HEK293 (cell line): Measurements from ENCODE around the gene ABHD17C.
A peak's percentile ranks its signal among the peaks of the same experiment; 100 is the strongest.

Experiments
- CTCF ChIA-PET: fragments of 350-600 bp; formaldehyde crosslinking; extraction: SDS; loops from one replicate; lab custom pipeline; 2021; ENCODE audit warnings: antibody characterized with exemption; lab: Yijun Ruan, JAX
- POLR2A ChIA-PET: fragments of 300-600 bp; formaldehyde crosslinking; extraction: SDS; loops from one replicate; lab custom pipeline; 2020; ENCODE audit warnings: antibody characterized with exemption, inconsistent platforms; lab: Yijun Ruan, JAX
- H3K27ac ChIP-seq: fragments of 200-500 bp; sonication (Bioruptor generic); 2 replicates; pipeline ENCODE4 v1.5.1; 2014; ENCODE audit warnings: low read depth, low read length, control low read depth, inconsistent platforms; ENCODE audit errors: extremely low read depth
- H3K36me3 ChIP-seq, 2 experiments: fragments of 200-500 bp in 1 of 2; sonication (Bioruptor generic) in 1 of 2; 1 replicate in 1 of 2; 2 replicates in 1 of 2; pipeline ENCODE4 v1.5.1; 2014 to 2017; ENCODE audit warnings: inconsistent platforms in 2 of 2, low read length in 2 of 2; ENCODE audit not compliant: control insufficient read depth in 2 of 2, insufficient read depth in 1 of 2
- H3K4me1 ChIP-seq: fragments of 200-500 bp; sonication (Bioruptor generic); 2 replicates; pipeline ENCODE4 v1.5.1; 2014; ENCODE audit warnings: mild to moderate bottlenecking, low read length, inconsistent platforms; ENCODE audit not compliant: control insufficient read depth, insufficient read depth
- H3K4me3 ChIP-seq: 2 replicates; pipeline ENCODE4 v1.5.1; 2011; ENCODE audit warnings: low read depth, mild to moderate bottlenecking, control low read depth, low read length, moderate library complexity
- H3K9me3 ChIP-seq: fragments of 200-500 bp; sonication (Bioruptor generic); 2 replicates; pipeline ENCODE4 v1.5.1; 2014; ENCODE audit warnings: low read depth, low read length, inconsistent platforms; ENCODE audit not compliant: control insufficient read depth, insufficient read depth
- ATF2 ChIP-seq: fragments of 450-650 bp; formaldehyde crosslinking; IDR thresholded peaks from 2 replicates; pipeline ENCODE4 v1.5.1; 2016; ENCODE audit warnings: missing biosample characterization, missing genetic modification characterization, low read depth
- KLF16 ChIP-seq: fragments of 450-650 bp; formaldehyde crosslinking; IDR thresholded peaks from 2 replicates; pipeline ENCODE4 v1.5.1; 2017; ENCODE audit warnings: missing biosample characterization, missing genetic modification characterization
- KLF9 ChIP-seq: fragments of 450-650 bp; formaldehyde crosslinking; IDR thresholded peaks from 2 replicates; pipeline ENCODE4 v1.5.1; 2016; ENCODE audit warnings: missing biosample characterization, missing genetic modification characterization, low read depth
- MZF1 ChIP-seq: fragments of 450-650 bp; formaldehyde crosslinking; IDR thresholded peaks from 2 replicates; pipeline ENCODE4 v1.5.1; 2017; ENCODE audit warnings: missing biosample characterization, missing genetic modification characterization, borderline replicate concordance
- PATZ1 ChIP-seq: fragments of 450-650 bp; formaldehyde crosslinking; IDR thresholded peaks from 2 replicates; pipeline ENCODE4 v1.5.1; 2016; ENCODE audit warnings: missing biosample characterization, missing genetic modification characterization
- ZBTB17 ChIP-seq: fragments of 450-650 bp; formaldehyde crosslinking; IDR thresholded peaks from 2 replicates; pipeline ENCODE4 v1.5.1; 2016; ENCODE audit warnings: missing biosample characterization, missing genetic modification characterization
- ZNF132 ChIP-seq: fragments of 450-650 bp; formaldehyde crosslinking; IDR thresholded peaks from 2 replicates; pipeline ENCODE4 v1.5.1; 2017; ENCODE audit warnings: missing biosample characterization, missing genetic modification characterization, borderline replicate concordance
- ZNF16 ChIP-seq: fragments of 450-650 bp; formaldehyde crosslinking; IDR thresholded peaks from 2 replicates; pipeline ENCODE4 v1.5.1; 2016; ENCODE audit warnings: low read depth, missing biosample characterization, missing genetic modification characterization
- ZNF18 ChIP-seq: fragments of 450-650 bp; formaldehyde crosslinking; IDR thresholded peaks from 2 replicates; pipeline ENCODE4 v1.5.1; 2016; ENCODE audit warnings: missing biosample characterization, missing genetic modification characterization
- ZNF24 ChIP-seq: fragments of 450-650 bp; formaldehyde crosslinking; IDR thresholded peaks from 2 replicates; pipeline ENCODE4 v1.5.1; 2016; ENCODE audit warnings: missing biosample characterization, missing genetic modification characterization
- ZNF350 ChIP-seq: fragments of 450-650 bp; formaldehyde crosslinking; IDR thresholded peaks from 2 replicates; pipeline ENCODE4 v1.5.0; 2017; ENCODE audit warnings: missing biosample characterization, mild to moderate bottlenecking, missing genetic modification characterization
- ZNF530 ChIP-seq: fragments of 450-650 bp; formaldehyde crosslinking; IDR thresholded peaks from 2 replicates; pipeline ENCODE4 v1.5.1; 2016; ENCODE audit warnings: low read depth, missing biosample characterization, missing genetic modification characterization
- ZNF571 ChIP-seq: fragments of 450-650 bp; formaldehyde crosslinking; IDR thresholded peaks from 2 replicates; pipeline ENCODE4 v1.5.0; 2017; ENCODE audit warnings: missing biosample characterization, missing genetic modification characterization
- ZNF621 ChIP-seq: fragments of 450-650 bp; formaldehyde crosslinking; IDR thresholded peaks from 2 replicates; pipeline ENCODE4 v1.5.1; 2017; ENCODE audit warnings: missing biosample characterization, missing genetic modification characterization
- ZNF768 ChIP-seq: fragments of 450-650 bp; formaldehyde crosslinking; IDR thresholded peaks from 2 replicates; pipeline ENCODE4 v1.5.1; 2018; ENCODE audit warnings: missing biosample characterization, mild to moderate bottlenecking, missing genetic modification characterization
- ZSCAN30 ChIP-seq: fragments of 450-650 bp; IDR thresholded peaks from 2 replicates; pipeline ENCODE4 v1.5.1; 2018; ENCODE audit warnings: missing biosample characterization, mild to moderate bottlenecking, missing genetic modification characterization, moderate library complexity
- ZSCAN4 ChIP-seq: fragments of 450-650 bp; formaldehyde crosslinking; IDR thresholded peaks from 2 replicates; pipeline ENCODE4 v1.5.1; 2017; ENCODE audit warnings: missing biosample characterization, missing genetic modification characterization

The ABHD17C gene

GRCh38 chr15:80754014-80754413, 58.9 kb downstream of the ABHD17C start:
- no peak for TF ChIP-seq KLF16
- peak; percentile 76 for TF ChIP-seq ATF2 (tag by site-specific recombination)
- ChIA-PET POLR2A (no interaction called here), CTCF (interaction anchor here (0.6 to 4.1 kb wide), 4 partner anchors 22 to 186 kb away, joined by 4 to 17 read pairs (median 4); partner anchors contain the start of gene CEMIP)
- Histone ChIP-seq H3K9me3 (no peaks in the 10 kb centered on the region), H3K4me3 (no peak overlapping the region), H3K36me3 (peaks cover 12 to 20% of the 10 kb centered on the region in 2 experiments), H3K4me1 (no peaks in the 10 kb centered on the region), H3K27ac (no peak overlapping the region)

GRCh38 chr15:80755885-80756284, 60.8 kb downstream of the ABHD17C start:
- POLR2A ChIA-PET, result no interaction called here
- H3K9me3 ChIP-seq, result no peaks in the 10 kb centered on the region
- peaks cover 9 to 11% of the 10 kb centered on the region in 2 experiments for H3K36me3 ChIP-seq
- H3K27ac ChIP-seq, result no peak overlapping the region
- no peaks in the 10 kb centered on the region for H3K4me1 ChIP-seq
- no peak overlapping the region for H3K4me3 ChIP-seq
- no peak for TF ChIP-seq ZNF18 (tag by site-specific recombination)
- no peak for TF ChIP-seq ZNF24 (tag by site-specific recombination)
- TF ChIP-seq ZBTB17, result no peak
- TF ChIP-seq ZSCAN30 (tag by site-specific recombination), result no peak
- no peak for TF ChIP-seq ZNF350 (tag by site-specific recombination)
- CTCF ChIA-PET, result no interaction called here

- Histone ChIP-seq H3K4me3 (no peak overlapping the region), H3K27ac (no peak overlapping the region), H3K9me3 (no peaks in the 10 kb centered on the region), H3K36me3 (peaks cover 9 to 11% of the 10 kb centered on the region in 2 experiments), H3K4me1 (no peaks in the 10 kb centered on the region)
- ChIA-PET POLR2A (no interaction called here), CTCF (interaction anchor here (0.6 to 0.7 kb wide), 2 partner anchors 46 to 191 kb away, joined by 3 to 4 read pairs; no protein-coding TSS in a partner anchor)
- TF ChIP-seq ZNF132 (tag by site-specific recombination), result no peak
- no peak for TF ChIP-seq ZNF350 (tag by site-specific recombination)
- TF ChIP-seq PATZ1, result no peak
- TF ChIP-seq ZNF768 (tag by site-specific recombination), result no peak
- TF ChIP-seq MZF1 (tag by site-specific recombination), result no peak
- no peak for TF ChIP-seq ZNF571 (tag by site-specific recombination)
- TF ChIP-seq KLF9 (tag by site-specific recombination), result no peak
- no peak for TF ChIP-seq ZNF16 (tag by site-specific recombination)
- no peak for TF ChIP-seq ZNF621
- TF ChIP-seq ZNF530 (tag by site-specific recombination), result no peak
- no peak for TF ChIP-seq ZSCAN4 (tag by site-specific recombination)
Measured at GRCh38 chr15:80758130-80758745, 63.1 kb downstream of the ABHD17C start.
